ENCODE results near the gene ALPG. TPM values are rescaled to one million over a fixed set of nuclear protein-coding genes. Genes with fewer than 3 reads are reported as not detected.
"Not testable (repeated sequence)": the region's sequence is repeated elsewhere in the genome, so short reads cannot be mapped to it uniquely, and the experiment has no call there.

ALPG gene
- polyA plus RNA-seq, 4 donors = 0.05 TPM; not detected in 3

DNA sequence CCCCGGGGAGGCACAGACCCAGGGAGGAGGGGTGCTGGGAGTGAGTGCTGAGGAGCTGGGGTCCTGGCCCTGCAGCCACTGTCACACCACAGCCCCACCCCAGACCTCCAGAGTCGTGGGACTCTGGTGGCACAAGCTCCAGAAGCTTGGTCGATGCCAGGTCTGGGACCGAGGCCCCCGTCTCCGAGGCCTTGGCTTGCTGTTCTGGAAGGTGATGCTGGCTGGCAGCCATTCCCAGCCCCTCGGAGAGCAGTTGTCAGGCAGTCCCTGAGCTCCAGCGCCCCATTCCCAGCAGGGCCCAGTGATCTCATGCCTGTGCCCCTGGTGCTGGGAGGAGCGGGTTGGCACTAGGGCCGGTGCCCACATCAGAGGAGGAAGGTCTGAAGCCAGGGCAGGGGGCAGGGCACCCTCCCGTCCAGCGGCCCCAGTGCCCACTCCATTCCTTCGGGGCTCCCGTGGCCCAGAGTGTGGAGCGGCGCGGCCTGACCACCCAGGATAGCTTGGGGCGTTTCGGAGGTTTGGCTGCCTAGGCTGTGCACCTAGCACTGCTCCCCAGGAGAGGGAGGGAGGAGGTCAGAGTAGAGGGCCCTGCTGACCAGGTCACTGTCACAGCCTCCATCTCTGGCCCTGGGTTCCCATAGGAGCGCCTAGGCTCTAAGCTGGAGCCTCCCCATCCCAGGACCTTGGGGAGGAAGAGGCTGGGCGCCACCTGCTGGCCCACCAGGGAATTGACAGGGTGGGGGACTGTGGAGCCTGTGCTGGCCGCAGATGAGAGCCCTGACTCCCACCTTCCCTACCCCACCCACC lies 32.5 kb downstream of the ALPG start:
- DNase-seq (ENCODE audit: low read depth in 4 of 4, low spot score in 2 of 4) = no peak

GRCh38 chr2:232439758-232440135 lies 33.1 kb downstream of the ALPG start:
- DNase-seq (ENCODE audit: low read depth in 4 of 4, low spot score in 2 of 4) = no peak

DNA sequence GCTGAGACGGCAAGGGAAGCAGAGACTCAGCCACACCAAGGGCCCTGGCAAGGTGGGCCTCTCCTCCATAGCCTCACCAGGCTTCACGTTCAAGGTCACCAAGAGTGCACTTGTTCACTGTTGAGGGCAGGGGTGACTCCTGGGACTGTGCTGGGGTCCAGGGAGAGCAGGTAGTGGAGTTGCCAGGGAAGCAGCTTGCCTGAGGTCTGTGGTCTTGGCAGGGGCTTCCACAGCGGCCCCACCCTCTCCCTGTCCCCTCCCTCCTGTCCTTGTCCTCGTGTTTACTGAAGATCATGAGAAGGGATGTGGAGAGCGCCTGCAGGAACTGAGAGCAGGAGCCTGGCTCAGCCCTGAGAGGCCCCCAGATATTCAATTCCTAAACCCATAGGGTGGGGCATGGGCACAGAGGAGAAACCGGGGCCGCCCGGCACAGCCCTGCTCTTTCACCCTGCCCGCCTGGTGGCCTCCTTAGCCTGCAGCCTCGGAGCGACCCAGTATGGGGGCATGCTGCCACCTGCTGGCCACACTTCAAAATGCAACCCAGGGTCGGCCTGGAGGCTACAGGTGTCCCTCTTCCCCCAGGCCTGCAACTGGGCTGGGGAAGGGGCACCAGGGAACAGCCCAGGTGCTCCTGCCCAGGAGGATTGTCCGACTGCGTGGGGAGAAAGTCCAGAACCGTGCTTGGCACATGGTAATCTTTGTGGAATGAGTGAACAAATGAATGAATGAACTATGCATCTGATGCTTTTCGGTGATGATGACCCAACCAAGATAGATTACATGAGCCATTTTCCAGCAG lies 33.8 kb downstream of the ALPG start:
- not testable (repeated sequence) for DNase-seq (ENCODE audit: low read depth in 4 of 4, low spot score in 2 of 4)

DNA sequence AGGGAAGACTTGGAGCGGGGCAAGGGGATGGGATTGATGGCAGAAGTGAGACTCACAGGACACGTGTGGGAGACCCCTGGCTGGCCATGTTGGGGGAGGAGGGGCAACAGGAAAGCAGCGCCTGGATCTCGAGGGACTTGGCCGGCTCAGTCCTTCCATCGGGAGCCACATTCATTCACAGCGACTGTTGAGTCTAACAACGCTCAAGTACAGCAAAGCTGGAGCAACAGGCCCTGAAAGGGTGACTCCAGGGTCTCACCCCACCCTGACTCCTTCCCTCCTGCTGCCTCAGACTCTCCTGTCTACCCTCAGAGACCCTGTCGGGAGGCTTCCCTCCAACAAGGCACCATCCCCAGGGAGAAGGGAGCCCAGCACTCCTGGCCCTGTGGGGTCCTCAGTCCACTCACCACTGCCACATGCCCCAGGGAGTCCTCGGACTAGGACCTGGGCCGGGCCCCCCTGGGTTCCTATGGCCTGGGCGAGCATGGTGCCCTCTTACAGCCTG lies 34.6 kb downstream of the ALPG start:
- DNase-seq (ENCODE audit: low read depth in 4 of 4, low spot score in 2 of 4) = no peak

DNA sequence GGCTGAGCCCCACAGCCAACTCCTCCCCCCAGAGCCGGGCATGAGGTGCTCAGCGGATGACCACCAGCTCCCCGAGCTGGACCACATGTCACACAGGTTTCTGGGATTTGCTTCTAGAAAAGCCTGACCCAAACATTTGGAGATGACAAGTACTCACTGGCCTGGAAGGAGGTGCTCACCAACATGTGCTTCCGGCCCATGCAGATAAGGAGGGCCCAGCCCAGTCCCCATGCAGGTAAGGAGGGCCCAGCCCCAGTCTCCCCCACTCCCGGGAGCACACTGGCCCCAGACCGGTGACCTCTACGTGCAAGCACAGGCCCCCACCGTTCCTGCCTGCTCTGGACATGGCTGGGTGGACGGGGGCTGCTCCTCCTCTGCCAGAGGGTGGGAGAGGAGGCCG lies 35.3 kb downstream of the ALPG start:
- not testable (repeated sequence) for DNase-seq (ENCODE audit: low read depth in 4 of 4, low spot score in 2 of 4)

- DNase-seq (ENCODE audit: low read depth in 4 of 4, low spot score in 2 of 4) = not testable (repeated sequence)
These were observed 35.8 kb downstream of the ALPG start for GRCh38 chr2:232442431-232442830.

DNA sequence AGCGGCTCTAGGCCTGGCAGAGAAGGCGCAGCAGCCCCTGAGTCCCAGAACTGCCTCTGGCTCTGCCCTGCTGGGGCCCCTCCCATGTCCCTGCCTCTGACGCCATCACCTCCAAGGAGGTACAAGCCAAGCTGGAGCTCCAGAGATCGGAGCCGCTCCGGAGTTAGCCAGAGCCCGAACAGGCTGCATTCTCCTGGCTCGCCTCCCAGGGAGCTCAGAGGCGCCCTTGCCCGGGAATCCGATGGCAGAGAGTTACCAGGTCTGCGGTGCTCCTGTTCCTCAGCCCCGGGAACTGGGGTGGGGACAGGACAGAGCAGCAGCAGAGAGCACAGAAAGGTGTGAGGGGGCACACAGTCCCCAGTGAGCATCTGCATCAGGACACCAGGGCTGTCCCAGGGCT lies 36.4 kb downstream of the ALPG start:
- not testable (repeated sequence) for DNase-seq (ENCODE audit: low read depth in 4 of 4, low spot score in 2 of 4)

- DNase-seq (ENCODE audit: low read depth in 4 of 4, low spot score in 2 of 4) = not testable (repeated sequence)
These were observed 37.2 kb downstream of the ALPG start for GRCh38 chr2:232443669-232444408.

DNA sequence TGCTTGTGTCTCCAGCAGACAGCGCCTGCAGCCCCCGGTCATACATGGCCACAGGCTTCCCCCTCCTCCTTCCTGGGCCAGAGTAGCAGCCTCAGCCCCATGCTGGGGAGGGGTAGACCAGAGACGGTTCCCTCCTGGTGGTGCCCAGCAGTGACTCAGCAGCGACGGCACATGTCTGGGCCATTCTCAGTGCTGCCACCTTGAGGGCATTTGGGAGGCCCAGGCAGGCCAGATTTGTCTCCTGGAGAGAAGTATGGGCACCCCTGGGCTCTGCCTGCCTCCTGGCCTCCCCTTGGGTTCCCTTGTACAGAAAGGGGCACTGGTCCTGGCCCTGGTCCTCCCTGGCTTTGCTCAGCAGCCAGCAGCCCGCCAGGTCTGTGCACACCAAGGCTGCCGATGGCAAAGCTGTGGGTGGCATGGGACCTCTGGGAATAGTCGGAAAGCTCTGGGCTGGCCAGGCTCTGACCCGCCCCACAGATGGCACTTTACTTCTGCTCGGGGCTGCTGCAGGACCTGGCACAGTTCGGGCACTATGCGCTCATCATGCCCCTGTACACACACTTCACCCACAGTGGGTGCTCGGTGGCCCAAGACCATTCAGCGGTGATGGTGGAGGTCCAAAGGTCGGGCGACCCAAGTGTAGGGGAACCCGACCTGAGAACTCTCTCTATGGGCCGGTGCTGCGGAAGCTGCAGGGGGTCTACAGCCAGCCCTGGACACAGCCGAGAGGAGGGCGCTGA lies 37.9 kb downstream of the ALPG start:
- no peak for DNase-seq (ENCODE audit: low read depth in 4 of 4, low spot score in 2 of 4)

DNA sequence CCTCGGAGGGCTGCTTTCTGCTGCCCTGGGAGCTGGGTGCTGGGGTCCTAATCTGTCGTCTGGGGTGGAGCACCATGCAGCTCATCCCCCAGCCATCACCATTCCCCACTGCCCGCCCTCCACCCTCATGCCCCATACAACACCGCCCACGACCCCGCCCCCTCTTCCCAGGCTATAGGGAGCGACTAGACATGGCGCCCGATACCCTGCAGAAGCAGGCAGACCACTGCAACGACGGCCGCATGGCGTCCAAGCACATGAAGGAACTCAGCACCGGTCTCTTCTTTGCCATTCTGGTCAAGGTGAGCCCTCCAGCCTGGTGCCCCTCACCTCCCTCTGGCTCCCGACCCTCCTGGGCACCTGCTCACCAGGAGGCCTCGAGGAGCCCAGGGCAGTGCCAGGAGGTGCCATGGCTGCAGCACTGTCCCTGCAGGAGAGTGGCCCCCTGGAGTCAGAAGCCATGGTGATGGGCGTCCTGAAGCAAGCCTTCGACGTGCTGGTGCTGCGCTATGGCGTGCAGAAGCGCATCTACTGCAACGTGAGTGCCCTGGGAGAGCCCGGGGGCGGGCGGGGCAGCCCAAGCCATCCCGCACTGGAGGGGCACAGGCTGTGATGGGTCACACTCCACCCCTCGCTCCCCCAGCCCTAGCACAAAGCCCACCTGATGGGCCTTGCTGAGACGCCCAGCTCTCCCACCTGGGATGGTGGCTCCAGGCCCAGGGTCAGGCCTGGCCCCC lies 38.7 kb downstream of the ALPG start:
- not testable (repeated sequence) for DNase-seq (ENCODE audit: low read depth in 4 of 4, low spot score in 2 of 4)

GRCh38 chr2:232446266-232446777 lies 39.7 kb downstream of the ALPG start:
- DNase-seq (ENCODE audit: low read depth in 4 of 4, low spot score in 2 of 4) = not testable (repeated sequence)

- DNase-seq (ENCODE audit: low read depth in 4 of 4, low spot score in 2 of 4) = no peak
These were observed 40.5 kb downstream of the ALPG start for GRCh38 chr2:232447091-232447620.

DNA sequence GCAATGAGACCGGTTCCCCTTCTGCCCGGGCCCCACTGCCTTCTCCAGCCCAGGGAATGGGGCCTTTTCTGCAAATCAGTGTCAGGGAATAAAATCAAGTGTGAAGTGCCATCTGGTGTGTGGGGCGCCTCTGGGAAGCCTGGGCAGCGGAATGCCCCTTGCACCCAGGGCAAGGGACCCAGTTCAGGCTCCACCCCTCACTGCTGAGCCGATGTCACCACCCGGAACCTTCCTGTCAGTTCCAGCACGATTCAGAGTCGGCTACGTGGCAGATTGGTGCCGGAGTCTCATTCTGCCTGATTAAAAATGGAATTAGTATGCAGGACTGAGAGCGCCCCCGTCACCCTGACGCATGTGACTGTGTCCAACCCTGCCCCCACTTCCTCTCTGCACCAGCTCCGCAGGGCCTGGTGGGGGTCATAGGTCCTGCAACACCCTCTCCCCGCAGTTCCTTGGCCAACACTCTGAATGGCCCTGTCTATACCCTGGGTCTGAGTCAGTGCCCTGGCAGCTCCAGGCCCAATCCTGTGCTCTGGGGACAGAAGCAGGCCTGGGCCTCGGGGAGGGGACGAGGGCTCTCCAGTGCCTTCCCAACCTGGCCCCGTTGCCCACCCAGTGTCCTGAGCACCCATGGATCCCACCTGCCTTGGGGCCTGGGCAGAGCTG lies 41.1 kb downstream of the ALPG start:
- no peak for DNase-seq (ENCODE audit: low read depth in 4 of 4, low spot score in 2 of 4)

DNA sequence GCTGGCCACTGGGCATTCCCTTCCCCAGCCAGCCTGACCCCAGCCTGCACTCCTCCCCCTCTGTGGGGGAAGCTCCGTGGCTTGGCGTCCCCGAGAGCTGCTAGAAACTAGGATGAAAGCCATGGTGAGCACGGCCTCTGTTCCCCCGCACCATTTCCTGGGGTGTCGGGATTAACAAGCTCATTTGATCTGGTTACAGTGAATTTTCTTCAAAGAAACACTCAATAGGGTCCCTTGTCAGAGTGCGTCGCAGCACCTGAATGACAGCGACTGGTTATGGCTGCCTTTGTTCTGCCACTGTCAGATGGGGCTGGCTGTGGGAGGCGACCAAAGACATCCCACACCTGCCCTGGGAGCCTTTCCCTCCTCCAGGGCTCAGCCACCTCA lies 41.7 kb downstream of the ALPG start:
- DNase-seq (ENCODE audit: low read depth in 4 of 4, low spot score in 2 of 4) = no peak

- no peak for DNase-seq (ENCODE audit: low read depth in 4 of 4, low spot score in 2 of 4)
These were observed 43.3 kb downstream of the ALPG start for GRCh38 chr2:232449964-232450363.

DNA sequence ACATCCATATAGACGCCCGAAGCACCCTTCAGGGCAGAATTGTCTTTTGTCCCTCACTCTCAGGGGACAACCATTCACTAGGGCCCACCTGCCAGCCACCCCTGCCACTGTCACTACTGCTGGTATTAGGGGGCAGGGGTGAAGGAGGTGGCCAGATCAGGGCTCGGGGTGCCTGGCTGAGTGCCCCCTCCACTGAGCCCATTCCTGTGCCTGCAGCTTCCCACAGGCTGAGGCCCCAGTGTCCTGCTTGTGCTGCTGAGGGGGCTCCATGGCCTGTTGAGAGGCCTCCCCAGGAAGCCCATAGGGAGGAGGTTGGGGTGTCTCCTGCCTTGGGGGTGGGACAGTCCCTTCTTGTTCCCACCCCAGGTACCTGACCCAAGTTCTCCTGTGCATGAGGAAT lies 45.0 kb downstream of the ALPG start:
- DNase-seq (ENCODE audit: low read depth in 4 of 4, low spot score in 2 of 4) = not testable (repeated sequence)

GRCh38 chr2:232454630-232455029 lies 48.0 kb downstream of the ALPG start:
- DNase-seq (ENCODE audit: low read depth in 4 of 4, low spot score in 2 of 4) = no peak

GRCh38 chr2:232455426-232456255 lies 49.0 kb downstream of the ALPG start, which contains the start of gene ALPI:
ALPI (plus strand) TSS chr2:232456153; CDS start chr2:232456200, 47 bp downstream.
- no peak for DNase-seq (ENCODE audit: low read depth in 4 of 4, low spot score in 2 of 4)

All from left renal cortex interstitium (tissue), 4 donors.